Erythroblast (primary cell): ENCODE results near the gene PLAC9.

Source experiments
- GATA1 ChIP-seq: IDR thresholded peaks from 2 replicates; pipeline ENCODE4 v1.6.1; 2011; ENCODE audit warnings: low read depth, mild to moderate bottlenecking, control low read depth, low read length, moderate library complexity
- POLR2A ChIP-seq: IDR thresholded peaks from 2 replicates; pipeline ENCODE4 v1.6.1; 2011; ENCODE audit warnings: mild to moderate bottlenecking, low read length

GRCh38 chr10:80100116-80100515 is 32.4 kb upstream of the PLAC9 start:
- TF ChIP-seq POLR2A (no peak), GATA1 (no peak)
